Ishikawa (cell line): ENCODE measurements around the gene MARF1.

ENCODE experiments used
- CEBPB ChIP-seq: IDR thresholded peaks from 2 replicates; pipeline ENCODE4 v1.6.1; 2012
- CREB1 ChIP-seq: IDR thresholded peaks from 2 replicates; pipeline ENCODE4 v1.6.1; 2012; ENCODE audit warnings: low read depth
- EGR1 ChIP-seq: IDR thresholded peaks from 2 replicates; pipeline ENCODE4 v1.6.1; 2012
- EP300 ChIP-seq: IDR thresholded peaks from 2 replicates; pipeline ENCODE4 v1.6.1; 2012; ENCODE audit warnings: borderline replicate concordance
- FOXM1 ChIP-seq: IDR thresholded peaks from 2 replicates; pipeline ENCODE4 v1.6.1; 2012; ENCODE audit warnings: low read depth, borderline replicate concordance
- MAX ChIP-seq: IDR thresholded peaks from 2 replicates; pipeline ENCODE4 v1.6.1; 2012
- NFIC ChIP-seq: IDR thresholded peaks from 2 replicates; pipeline ENCODE4 v1.6.1; 2012
- RAD21 ChIP-seq: IDR thresholded peaks from 2 replicates; pipeline ENCODE4 v1.6.1; 2012; ENCODE audit warnings: low read depth
- TAF1 ChIP-seq: IDR thresholded peaks from 2 replicates; pipeline ENCODE4 v1.6.1; 2012; ENCODE audit warnings: low read depth, mild to moderate bottlenecking
- TCF12 ChIP-seq: IDR thresholded peaks from 2 replicates; pipeline ENCODE4 v1.6.1; 2012; ENCODE audit warnings: low read depth
- TEAD4 ChIP-seq: IDR thresholded peaks from 2 replicates; pipeline ENCODE4 v1.6.1; 2012
- YY1 ChIP-seq: IDR thresholded peaks from 2 replicates; pipeline ENCODE4 v1.6.1; 2012; ENCODE audit warnings: low read depth
- ZBTB7A ChIP-seq: IDR thresholded peaks from 2 replicates; pipeline ENCODE4 v1.6.1; 2012; ENCODE audit warnings: low read depth
- TF ChIP-seq, protein P1 (sequence below): IDR thresholded peaks from 2 replicates; pipeline ENCODE4 v1.6.1; 2012
- TF ChIP-seq, protein P2 (sequence below): IDR thresholded peaks from 2 replicates; pipeline ENCODE4 v1.6.1; 2012; ENCODE audit warnings: low read depth, mild to moderate bottlenecking

The MARF1 gene

DNA sequence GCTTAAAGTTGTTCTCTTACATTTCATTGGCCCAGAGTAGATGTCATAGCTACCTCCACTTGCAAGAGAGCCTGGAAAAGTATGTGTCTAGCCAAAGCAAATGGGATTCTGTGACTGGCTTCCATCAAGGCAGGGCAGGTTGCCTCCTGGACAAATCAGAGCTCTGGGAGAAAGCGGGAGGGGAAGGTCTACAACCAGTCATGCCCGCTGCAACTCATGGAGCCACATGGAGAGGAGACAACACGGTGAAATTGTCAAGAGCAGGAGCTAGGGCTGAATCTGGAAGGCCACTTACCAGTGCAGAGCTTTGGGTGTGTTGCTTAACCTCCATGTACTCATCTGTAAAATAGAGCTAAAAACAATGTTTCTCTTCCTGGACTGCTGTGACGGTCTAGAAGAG, 83.8 kb downstream of the MARF1 start:
- TF ChIP-seq, protein P1, sequence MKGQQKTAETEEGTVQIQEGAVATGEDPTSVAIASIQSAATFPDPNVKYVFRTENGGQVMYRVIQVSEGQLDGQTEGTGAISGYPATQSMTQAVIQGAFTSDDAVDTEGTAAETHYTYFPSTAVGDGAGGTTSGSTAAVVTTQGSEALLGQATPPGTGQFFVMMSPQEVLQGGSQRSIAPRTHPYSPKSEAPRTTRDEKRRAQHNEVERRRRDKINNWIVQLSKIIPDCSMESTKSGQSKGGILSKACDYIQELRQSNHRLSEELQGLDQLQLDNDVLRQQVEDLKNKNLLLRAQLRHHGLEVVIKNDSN: no peak
- TF ChIP-seq TAF1: no peak
- no peak for TF ChIP-seq CEBPB
- TF ChIP-seq NFIC: no peak
- no peak for TF ChIP-seq CREB1
- TF ChIP-seq EP300: no peak
- TF ChIP-seq ZBTB7A: no peak
- TF ChIP-seq MAX: no peak
- no peak for TF ChIP-seq YY1
- TF ChIP-seq EGR1: no peak
- TF ChIP-seq, protein P2, sequence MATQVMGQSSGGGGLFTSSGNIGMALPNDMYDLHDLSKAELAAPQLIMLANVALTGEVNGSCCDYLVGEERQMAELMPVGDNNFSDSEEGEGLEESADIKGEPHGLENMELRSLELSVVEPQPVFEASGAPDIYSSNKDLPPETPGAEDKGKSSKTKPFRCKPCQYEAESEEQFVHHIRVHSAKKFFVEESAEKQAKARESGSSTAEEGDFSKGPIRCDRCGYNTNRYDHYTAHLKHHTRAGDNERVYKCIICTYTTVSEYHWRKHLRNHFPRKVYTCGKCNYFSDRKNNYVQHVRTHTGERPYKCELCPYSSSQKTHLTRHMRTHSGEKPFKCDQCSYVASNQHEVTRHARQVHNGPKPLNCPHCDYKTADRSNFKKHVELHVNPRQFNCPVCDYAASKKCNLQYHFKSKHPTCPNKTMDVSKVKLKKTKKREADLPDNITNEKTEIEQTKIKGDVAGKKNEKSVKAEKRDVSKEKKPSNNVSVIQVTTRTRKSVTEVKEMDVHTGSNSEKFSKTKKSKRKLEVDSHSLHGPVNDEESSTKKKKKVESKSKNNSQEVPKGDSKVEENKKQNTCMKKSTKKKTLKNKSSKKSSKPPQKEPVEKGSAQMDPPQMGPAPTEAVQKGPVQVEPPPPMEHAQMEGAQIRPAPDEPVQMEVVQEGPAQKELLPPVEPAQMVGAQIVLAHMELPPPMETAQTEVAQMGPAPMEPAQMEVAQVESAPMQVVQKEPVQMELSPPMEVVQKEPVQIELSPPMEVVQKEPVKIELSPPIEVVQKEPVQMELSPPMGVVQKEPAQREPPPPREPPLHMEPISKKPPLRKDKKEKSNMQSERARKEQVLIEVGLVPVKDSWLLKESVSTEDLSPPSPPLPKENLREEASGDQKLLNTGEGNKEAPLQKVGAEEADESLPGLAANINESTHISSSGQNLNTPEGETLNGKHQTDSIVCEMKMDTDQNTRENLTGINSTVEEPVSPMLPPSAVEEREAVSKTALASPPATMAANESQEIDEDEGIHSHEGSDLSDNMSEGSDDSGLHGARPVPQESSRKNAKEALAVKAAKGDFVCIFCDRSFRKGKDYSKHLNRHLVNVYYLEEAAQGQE: no peak
- no peak for TF ChIP-seq TEAD4
- TF ChIP-seq RAD21: no peak
- no peak for TF ChIP-seq FOXM1
- TF ChIP-seq TCF12: no peak

- TF ChIP-seq, protein P1: no peak
- TF ChIP-seq YY1: no peak
- no peak for TF ChIP-seq EGR1
- no peak for TF ChIP-seq TCF12
- no peak for TF ChIP-seq ZBTB7A
- TF ChIP-seq, protein P2: no peak
- TF ChIP-seq CEBPB: no peak
- no peak for TF ChIP-seq CREB1
- no peak for TF ChIP-seq MAX
- no peak for TF ChIP-seq NFIC
- TF ChIP-seq TEAD4: no peak
- TF ChIP-seq RAD21: no peak
- no peak for TF ChIP-seq EP300
- TF ChIP-seq TAF1: no peak
- no peak for TF ChIP-seq FOXM1
Measured at GRCh38 chr16:15557258-15557657, 85.7 kb downstream of the MARF1 start.

DNA sequence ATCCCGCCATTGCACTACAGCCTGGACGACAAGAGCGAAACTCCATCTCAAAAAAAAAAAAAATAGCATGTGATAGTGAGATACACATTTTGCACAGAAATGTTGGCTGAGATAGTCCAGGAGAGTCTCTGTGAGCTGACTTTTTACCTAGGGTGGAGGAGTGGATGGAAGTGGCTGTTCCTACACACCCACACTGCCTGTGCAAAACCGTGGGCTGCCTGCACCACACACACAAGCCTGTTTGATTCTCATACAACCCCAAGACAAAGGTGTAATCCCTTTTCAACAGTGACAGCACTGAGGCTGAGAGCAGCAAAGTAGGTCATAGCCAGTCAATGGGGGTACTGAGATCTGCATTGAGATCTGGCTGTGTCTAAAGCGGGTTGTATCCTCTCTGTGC, 86.8 kb downstream of the MARF1 start:
- TF ChIP-seq RAD21: no peak
- TF ChIP-seq, protein P2: no peak
- TF ChIP-seq EGR1: no peak
- TF ChIP-seq, protein P1: no peak
- TF ChIP-seq NFIC: no peak
- no peak for TF ChIP-seq TCF12
- no peak for TF ChIP-seq CREB1

GRCh38 chr16:15553313-15554088, 89.5 kb downstream of the MARF1 start:
- TF ChIP-seq, protein P2: no peak
- TF ChIP-seq NFIC: no peak
- TF ChIP-seq TEAD4: no peak
- no peak for TF ChIP-seq YY1
- TF ChIP-seq FOXM1: no peak
- TF ChIP-seq EGR1: no peak
- TF ChIP-seq CEBPB: no peak
- TF ChIP-seq ZBTB7A: no peak
- TF ChIP-seq, protein P1: no peak
